ENCODE results near the gene GARRE1. TPM values are rescaled to one million over a fixed set of nuclear protein-coding genes. Genes with fewer than 3 reads are reported as not detected.
"Not testable (repeated sequence)": the region's sequence is repeated elsewhere in the genome, so short reads cannot be mapped to it uniquely, and the experiment has no call there.

GARRE1 gene
- 27.8 and 32.1 TPM in 2 replicates for total RNA-seq

- DNase-seq (ENCODE audit: low read depth, low spot score): no peak
Measured at GRCh38 chr19:34254046-34254697, at the start of gene GARRE1. Gene GARRE1, plus strand, starts transcription at chr19:34254554. Its CDS starts 45,920 bp downstream, at chr19:34300474.

- not testable (repeated sequence) for DNase-seq (ENCODE audit: low read depth, low spot score)
Measured at GRCh38 chr19:34205324-34205723, 49.0 kb upstream of the GARRE1 start.

- DNase-seq (ENCODE audit: low read depth, low spot score): no peak
Measured at GRCh38 chr19:34208291-34208884, 46.0 kb upstream of the GARRE1 start.

- no peak for DNase-seq (ENCODE audit: low read depth, low spot score)
Measured at GRCh38 chr19:34209726-34210125, 44.6 kb upstream of the GARRE1 start.

GRCh38 chr19:34213283-34213682 lies 41.1 kb upstream of the GARRE1 start:
- no peak for DNase-seq (ENCODE audit: low read depth, low spot score)

- DNase-seq (ENCODE audit: low read depth, low spot score): no peak
Measured at GRCh38 chr19:34214040-34214439, 40.3 kb upstream of the GARRE1 start.

- DNase-seq (ENCODE audit: low read depth, low spot score): no peak
Measured at GRCh38 chr19:34215006-34215665, 39.2 kb upstream of the GARRE1 start.

- no peak for DNase-seq (ENCODE audit: low read depth, low spot score)
Measured at GRCh38 chr19:34215666-34216038, 38.7 kb upstream of the GARRE1 start.

- not testable (repeated sequence) for DNase-seq (ENCODE audit: low read depth, low spot score)
Measured at GRCh38 chr19:34216745-34217219, 37.6 kb upstream of the GARRE1 start.

GRCh38 chr19:34217952-34218817 lies 36.2 kb upstream of the GARRE1 start:
- DNase-seq (ENCODE audit: low read depth, low spot score): no peak

- no peak for DNase-seq (ENCODE audit: low read depth, low spot score)
Measured at GRCh38 chr19:34218818-34219164, 35.6 kb upstream of the GARRE1 start.

- peak; percentile 19 for DNase-seq (ENCODE audit: low read depth, low spot score)
Measured at GRCh38 chr19:34220472-34221063, 33.8 kb upstream of the GARRE1 start.

- no peak for DNase-seq (ENCODE audit: low read depth, low spot score)
Measured at GRCh38 chr19:34222386-34222785, 32.0 kb upstream of the GARRE1 start.

GRCh38 chr19:34224996-34225658 lies 29.2 kb upstream of the GARRE1 start:
- no peak for DNase-seq (ENCODE audit: low read depth, low spot score)

- no peak for DNase-seq (ENCODE audit: low read depth, low spot score)
Measured at GRCh38 chr19:34225659-34226015, 28.7 kb upstream of the GARRE1 start.

- no peak for DNase-seq (ENCODE audit: low read depth, low spot score)
Measured at GRCh38 chr19:34226036-34226435, 28.3 kb upstream of the GARRE1 start.

- DNase-seq (ENCODE audit: low read depth, low spot score): no peak
Measured at GRCh38 chr19:34228347-34228746, 26.0 kb upstream of the GARRE1 start.

- no peak for DNase-seq (ENCODE audit: low read depth, low spot score)
Measured at GRCh38 chr19:34228762-34229161, 25.6 kb upstream of the GARRE1 start.

GRCh38 chr19:34229721-34230120 lies 24.6 kb upstream of the GARRE1 start:
- no peak for DNase-seq (ENCODE audit: low read depth, low spot score)

GRCh38 chr19:34230820-34231219 lies 23.5 kb upstream of the GARRE1 start:
- DNase-seq (ENCODE audit: low read depth, low spot score): no peak

GRCh38 chr19:34231439-34231838 lies 22.9 kb upstream of the GARRE1 start:
- DNase-seq (ENCODE audit: low read depth, low spot score): no peak

Data from pulmonary artery endothelial cell (primary cell).